Thyroid gland (tissue), 4 donors: ENCODE data around the gene FAM117A. TPM values are rescaled to one million over a fixed set of nuclear protein-coding genes. Genes with fewer than 3 reads are reported as not detected.

Source experiments
- DNase-seq, 2 donors: peaks; one replicate each; pipeline ENCODE4 v3.0.0-alpha.2; 2019
- H3K27ac ChIP-seq, 3 donors: fragments of 200-600 bp; sonication (generic); 1 replicate in 2 of 3; 2 replicates in 1 of 3; pipeline ENCODE4 v1.5.1; 2016 to 2019; ENCODE audit warnings: mild to moderate bottlenecking in 1 of 3, moderate library complexity in 1 of 3
- H3K27me3 ChIP-seq: fragments of 200-600 bp; sonication (generic); one replicate; pipeline ENCODE4 v1.5.1; 2019
- H3K36me3 ChIP-seq, 2 donors: fragments of 200-600 bp; sonication (generic); one replicate each; pipeline ENCODE4 v1.5.1; 2016 to 2019
- H3K4me1 ChIP-seq, 2 donors: fragments of 200-600 bp; sonication (generic); one replicate each; pipeline ENCODE4 v1.5.1; 2017 to 2019
- H3K4me3 ChIP-seq, 3 donors: fragments of 200-600 bp; sonication (generic); replicated peaks in 1 of 3; 1 replicate in 2 of 3; 2 replicates in 1 of 3; pipeline ENCODE4 v1.5.1; 2016; ENCODE audit warnings: mild to moderate bottlenecking in 1 of 3
- H3K9me3 ChIP-seq: fragments of 200-600 bp; sonication (generic); one replicate; pipeline ENCODE4 v1.5.1; 2017
- CTCF ChIP-seq, 6 experiments: fragments of 200-600 bp in 3 of 6; fragments of 450-650 bp in 3 of 6; sonication (generic) in 3 of 6; IDR thresholded peaks; one replicate each; pipeline ENCODE4 v1.5.1; 2016 to 2019; ENCODE audit warnings: antibody characterized with exemption in 6 of 6, mild to moderate bottlenecking in 2 of 6, inconsistent platforms in 1 of 6, moderate library complexity in 1 of 6
- POLR2A ChIP-seq, 2 donors: fragments of 450-650 bp; IDR thresholded peaks; one replicate each; pipeline ENCODE4 v1.6.1; 2017; ENCODE audit warnings: antibody characterized with exemption in 2 of 2, mild to moderate bottlenecking in 2 of 2, moderate library complexity in 1 of 2
- WGBS, 2 donors: methylation state at CpG; one replicate each; pipeline ENCODE4 v1.1.5; 2017; 5-methylcytosine and 5-hydroxymethylcytosine counted together
- intact Hi-C: fragments of 100-400 bp; cut with DNase I; formaldehyde crosslinking; loops from one replicate; pipeline ENCODE4 v1.15.1; 2023
- total RNA-seq, 4 donors: library from RNA; depleted of rRNA; stranded (reverse); fragments of >200 nt; gene quantifications; one replicate each; pipeline ENCODE4 v1.2.3, GENCODE V29; 2016

Gene FAM117A
- total RNA-seq, 4 donors from 2014 or later, result 12.4 to 41.5 (median 23.3) TPM

- no peak overlapping the region for H3K4me3 ChIP-seq
- H3K36me3 ChIP-seq, result no peaks in the 10 kb centered on the region
- H3K27me3 ChIP-seq, result no peaks in the 10 kb centered on the region
- no peaks in the 10 kb centered on the region for H3K9me3 ChIP-seq
- DNase-seq, result no peak
- 91 to 94% methylated on average over 13 of the region's 13 CpGs for WGBS, 2 donors
- H3K4me1 ChIP-seq, result peaks cover 32 to 43% of the 10 kb centered on the region in 2 donors
- intact Hi-C loops, result no loop called here
- no peak for TF ChIP-seq POLR2A (IDR thresholded peaks at IDR 0.05)
- no peak for TF ChIP-seq CTCF (IDR thresholded peaks at IDR 0.05)
- H3K27ac ChIP-seq, result no peak overlapping the region
Observed at GRCh38 chr17:49734515-49735490, 29.1 kb downstream of the FAM117A start.

- H3K4me1 ChIP-seq, result peaks cover 14 to 37% of the 10 kb centered on the region in 2 donors
- H3K9me3 ChIP-seq, result no peaks in the 10 kb centered on the region
- H3K36me3 ChIP-seq, result no peaks in the 10 kb centered on the region
- TF ChIP-seq CTCF (IDR thresholded peaks at IDR 0.05) (no peak), POLR2A (IDR thresholded peaks at IDR 0.05) (no peak)
- H3K27ac ChIP-seq, result peak overlapping the region in 1 of 3 donors; percentile 71
- intact Hi-C loops, result no loop called here
- no peak overlapping the region for H3K4me3 ChIP-seq
- no peak for DNase-seq
- no peaks in the 10 kb centered on the region for H3K27me3 ChIP-seq
- WGBS, 2 donors, result 70 to 82% methylated on average over 4 of the region's 4 CpGs
Observed at GRCh38 chr17:49731435-49731831, 32.5 kb downstream of the FAM117A start.

GRCh38 chr17:49730785-49731434, 33.0 kb downstream of the FAM117A start:
- Histone ChIP-seq H3K9me3 (no peaks in the 10 kb centered on the region), H3K36me3 (no peaks in the 10 kb centered on the region), H3K4me3 (no peak overlapping the region), H3K27ac (peak overlapping the region; percentile 71 to 75 (median 72)), H3K27me3 (no peaks in the 10 kb centered on the region), H3K4me1 (peaks cover 14 to 37% of the 10 kb centered on the region in 2 donors)
- no peak for DNase-seq
- 78 to 87% methylated on average over 5 of the region's 5 CpGs for WGBS, 2 donors
- intact Hi-C loops, result no loop called here
- TF ChIP-seq POLR2A (IDR thresholded peaks at IDR 0.05) (no peak), CTCF (IDR thresholded peaks at IDR 0.05) (no peak)

- H3K4me3 ChIP-seq, result no peak overlapping the region
- H3K27ac ChIP-seq, result peak overlapping the region; percentile 71 to 75 (median 72)
- intact Hi-C loops, result no loop called here
- 5 to 11% methylated on average over 4 of the region's 4 CpGs for WGBS, 2 donors
- H3K4me1 ChIP-seq, result peaks cover 16 to 37% of the 10 kb centered on the region in 2 donors
- no peaks in the 10 kb centered on the region for H3K36me3 ChIP-seq
- no peaks in the 10 kb centered on the region for H3K9me3 ChIP-seq
- peak; percentile 75 to 84 for DNase-seq
- H3K27me3 ChIP-seq, result no peaks in the 10 kb centered on the region
- no peak for TF ChIP-seq CTCF (IDR thresholded peaks at IDR 0.05)
- no peak for TF ChIP-seq POLR2A (IDR thresholded peaks at IDR 0.05)
Observed at GRCh38 chr17:49730078-49730784, 33.7 kb downstream of the FAM117A start.
